Measurements from ENCODE around the gene SLC4A4. TPM values are rescaled to one million over a fixed set of nuclear protein-coding genes. Genes with fewer than 3 reads are reported as not detected.

SLC4A4 gene
- total and polyA plus RNA-seq, 2 of the 8 experiments (the other 6 are each of a cell fraction or from before 2014, with no cell fraction given) = 0.67 to 2.8 TPM

- H3K79me1 ChIP-seq (ENCODE audit: low read depth, low read length) = no peaks in the 10 kb centered on the region
- H3K4me2 ChIP-seq (ENCODE audit: insufficient read depth in 1 of 2, low read depth in 2 of 2, low read length in 2 of 2) = no peak overlapping the region
- no peak overlapping the region for H3K9ac ChIP-seq (replicated peaks in 1 of 4; ENCODE audit: extremely low read depth in 1 of 4, low read depth in 3 of 4, low read length in 3 of 4)
- no peaks in the 10 kb centered on the region for H3K27me3 ChIP-seq (replicated peaks in 1 of 4; ENCODE audit: control insufficient read depth in 3 of 4, extremely low read depth in 1 of 4, insufficient read depth in 3 of 4, low read length in 3 of 4)
- WGBS, 2 experiments (ENCODE audit: extremely low coverage in 1 of 2, insufficient coverage in 1 of 2, insufficient read length in 1 of 2, insufficient replicate concordance in 2 of 2, low coverage in 1 of 2, low lambda C conversion rate in 2 of 2, missing lambda C conversion rate in 1 of 2) = 93% methylated on average over 2 of the region's 2 CpGs; no CpG with 5 or more reads in 1 of the 2 experiments
- TF ChIP-seq SP2 (IDR thresholded peaks at IDR 0.05; ENCODE audit: low read length) (no peak), EZH2 (IDR thresholded peaks at IDR 0.05; ENCODE audit: low read depth, low read length, severe bottlenecking) (no peak), SP4 (IDR thresholded peaks at IDR 0.05; ENCODE audit: low read length) (no peak), RFX5 (IDR thresholded peaks at IDR 0.05; ENCODE audit: borderline replicate concordance, low read depth, low read length) (no peak), RBBP5 (IDR thresholded peaks at IDR 0.05; ENCODE audit: borderline replicate concordance, low read depth, low read length) (no peak), JUND (IDR thresholded peaks at IDR 0.05; ENCODE audit: low read length) (no peak), MAX (IDR thresholded peaks at IDR 0.05) (no peak), TAF7 (optimal IDR thresholded peaks at IDR 0.05; ENCODE audit: borderline replicate concordance, low read depth, low read length) (no peak), TBP (IDR thresholded peaks at IDR 0.05; ENCODE audit: low read depth, low read length) (no peak), ASH2L (IDR thresholded peaks at IDR 0.05; ENCODE audit: low read length) (no peak), CBX5 (IDR thresholded peaks at IDR 0.05; ENCODE audit: low read depth, low read length) (no peak)
- no peak overlapping the region for H2AK5ac ChIP-seq (ENCODE audit: low read depth, low read length)
- no peak overlapping the region for H2BK12ac ChIP-seq (ENCODE audit: low read depth, low read length)
- no peak overlapping the region for H3K27ac ChIP-seq (ENCODE audit: low read depth, low read length)
- H3K23ac ChIP-seq (ENCODE audit: insufficient read length) = no peak overlapping the region
- H2BK20ac ChIP-seq (ENCODE audit: low read length) = no peak overlapping the region
- no peaks in the 10 kb centered on the region for H4K20me1 ChIP-seq (replicated peaks in 1 of 2; ENCODE audit: control insufficient read depth in 1 of 2, insufficient read depth in 2 of 2, low read length in 2 of 2)
- H3K23me2 ChIP-seq (ENCODE audit: low read depth, low read length) = no peaks in the 10 kb centered on the region
- CTCF ChIA-PET (ENCODE audit: partially characterized antibody) = interaction anchor here (1.1 kb wide), 1 partner anchor 74 kb away, joined by 3 read pairs; no protein-coding TSS in a partner anchor
- H3K14ac ChIP-seq (ENCODE audit: insufficient read length) = no peak overlapping the region
- no peak overlapping the region for H3K4ac ChIP-seq (replicated peaks; ENCODE audit: insufficient read length, low read depth, low read length)
- H3K4me3 ChIP-seq (ENCODE audit: extremely low read depth in 1 of 4, insufficient read depth in 2 of 4, low read depth in 3 of 4, low read length in 4 of 4) = no peak overlapping the region
- no peak overlapping the region for H4K8ac ChIP-seq (ENCODE audit: extremely low read depth, insufficient read depth, low read length)
- no peaks in the 10 kb centered on the region for H3K4me1 ChIP-seq (replicated peaks in 1 of 4; ENCODE audit: control insufficient read depth in 3 of 4, insufficient read depth in 4 of 4, low read length in 3 of 4)
- POLR2A ChIA-PET (ENCODE audit: partially characterized antibody) = no interaction called here
- no peak overlapping the region for H4K5ac ChIP-seq (ENCODE audit: insufficient read length, low read depth, low read length)
- FAIRE-seq = no peak
- no peaks in the 10 kb centered on the region for H3K79me2 ChIP-seq (ENCODE audit: control insufficient read depth in 1 of 2, insufficient read depth in 2 of 2, low read length in 2 of 2)
- no peak overlapping the region for H2BK120ac ChIP-seq (replicated peaks; ENCODE audit: low read depth, low read length)
- no peaks in the 10 kb centered on the region for H3K36me3 ChIP-seq (ENCODE audit: control insufficient read depth in 2 of 4, insufficient read depth in 4 of 4, low read length in 3 of 4)
- no peak overlapping the region for H3K56ac ChIP-seq (replicated peaks; ENCODE audit: insufficient read length, low read depth, low read length)
- H2BK5ac ChIP-seq (ENCODE audit: low read depth, low read length) = no peak overlapping the region
- H4K91ac ChIP-seq (replicated peaks; ENCODE audit: insufficient read length, low read length) = no peak overlapping the region
- H2AFZ ChIP-seq (ENCODE audit: low read length) = no peak overlapping the region
- H3K18ac ChIP-seq (ENCODE audit: extremely low read depth, low read length) = no peak overlapping the region
- DNase-seq (ENCODE audit: low read depth in 1 of 2, low spot score in 2 of 2) = no peak
- H3K9me3 ChIP-seq (ENCODE audit: insufficient read depth in 2 of 2, low read depth in 1 of 2, low read length in 1 of 2) = no peaks in the 10 kb centered on the region
- no peak overlapping the region for H2BK15ac ChIP-seq (ENCODE audit: low read length)
Observed at GRCh38 chr4:71375494-71375893, 36.7 kb downstream of the SLC4A4 start.

Data from H1 (cell line).